ENCODE measurements around the gene SLC22A31.
"Not testable (repeated sequence)": the region's sequence is repeated elsewhere in the genome, so short reads cannot be mapped to it uniquely, and the experiment has no call there.

SLC22A31 gene

DNA sequence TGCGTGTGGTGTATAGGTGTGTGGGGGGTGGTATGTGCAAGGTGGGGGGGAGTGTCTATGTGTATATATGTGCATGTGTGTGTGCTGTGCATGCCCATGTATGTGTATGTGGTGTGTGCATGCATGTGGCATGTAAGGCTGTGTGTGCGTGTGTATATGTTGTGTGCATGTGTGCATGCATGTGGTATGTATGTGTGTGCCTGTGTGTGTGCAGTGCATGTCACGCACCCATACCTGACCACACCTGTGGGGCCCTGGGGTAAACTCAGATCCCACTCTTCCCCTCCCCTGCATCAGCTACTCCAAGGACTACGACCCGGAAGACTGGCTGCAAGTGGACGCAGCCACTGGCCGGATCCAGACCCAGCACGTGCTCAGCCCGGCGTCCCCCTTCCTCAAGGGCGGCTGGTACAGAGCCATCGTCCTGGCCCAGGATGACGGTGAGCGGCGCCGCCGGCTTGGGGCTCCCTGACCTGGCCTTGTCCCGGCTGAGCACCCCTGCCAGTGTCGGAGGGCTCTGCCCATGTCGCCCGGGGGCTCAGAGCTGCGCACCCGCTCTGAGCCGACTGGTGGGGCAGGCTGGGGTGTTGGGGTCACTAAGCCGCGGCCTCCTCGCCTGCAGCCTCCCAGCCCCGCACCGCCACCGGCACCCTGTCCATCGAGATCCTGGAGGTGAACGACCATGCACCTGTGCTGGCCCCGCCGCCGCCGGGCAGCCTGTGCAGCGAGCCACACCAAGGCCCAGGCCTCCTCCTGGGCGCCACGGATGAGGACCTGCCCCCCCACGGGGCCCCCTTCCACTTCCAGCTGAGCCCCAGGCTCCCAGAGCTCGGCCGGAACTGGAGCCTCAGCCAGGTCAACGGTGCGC, 9.1 kb downstream of the SLC22A31 start:
- Histone ChIP-seq H3K9ac (ENCODE audit: low read length) (no peak overlapping the region), H3K9me3 (ENCODE audit: control insufficient read depth, insufficient read depth, low read depth, low read length) (peaks cover 4% of the 10 kb centered on the region; the same call in 1 of the 2 replicates), H3K27me3 (ENCODE audit: control insufficient read depth, insufficient read depth, low read length) (peaks cover 51% of the 10 kb centered on the region), H3K4me3 (ENCODE audit: low read depth, low read length) (no peak overlapping the region), H3K36me3 (ENCODE audit: control insufficient read depth, insufficient read depth, low read length) (no peaks in the 10 kb centered on the region), H3K4me1 (ENCODE audit: control insufficient read depth, insufficient read depth, low read length) (no peaks in the 10 kb centered on the region), H3K27ac (ENCODE audit: low read depth, low read length) (no peak overlapping the region)

DNA sequence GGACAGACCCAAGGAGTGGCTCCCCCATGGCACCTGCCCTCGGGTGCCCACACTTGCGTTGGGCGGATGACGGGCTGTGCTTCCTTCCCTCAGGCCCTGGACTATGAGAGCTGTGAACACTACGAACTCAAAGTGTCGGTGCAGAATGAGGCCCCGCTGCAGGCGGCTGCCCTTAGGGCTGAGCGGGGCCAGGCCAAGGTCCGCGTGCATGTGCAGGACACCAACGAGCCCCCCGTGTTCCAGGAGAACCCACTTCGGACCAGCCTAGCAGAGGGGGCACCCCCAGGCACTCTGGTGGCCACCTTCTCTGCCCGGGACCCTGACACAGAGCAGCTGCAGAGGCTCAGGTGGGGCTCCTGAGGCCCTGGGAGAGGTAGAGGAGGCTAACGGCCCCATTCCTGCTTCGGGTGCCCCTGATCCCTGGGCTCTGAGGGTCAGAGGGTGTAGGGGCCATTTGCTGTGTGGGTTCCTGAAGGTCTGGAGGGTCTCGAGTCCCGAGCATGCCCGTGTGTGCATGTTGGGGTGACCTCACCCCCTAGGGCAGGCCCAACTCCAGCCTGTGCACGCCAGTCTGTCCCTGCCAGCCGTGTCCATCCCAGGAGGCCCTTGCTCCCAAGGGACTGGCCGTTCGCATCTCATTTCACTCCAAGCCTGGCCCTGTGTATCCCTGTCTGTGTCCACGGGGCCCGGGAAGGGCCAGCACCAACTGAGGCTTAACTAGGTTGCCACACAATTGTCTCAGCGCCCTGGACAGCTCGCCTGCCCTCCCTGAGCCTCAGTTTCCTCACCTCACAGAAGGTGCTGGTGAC, 10.0 kb downstream of the SLC22A31 start:
- no peak overlapping the region for H3K27ac ChIP-seq (ENCODE audit: low read depth, low read length)
- H3K4me3 ChIP-seq (ENCODE audit: low read depth, low read length), result no peak overlapping the region
- no peak overlapping the region for H3K9ac ChIP-seq (ENCODE audit: low read length)
- peaks cover 4% of the 10 kb centered on the region; the same call in 1 of the 2 replicates for H3K9me3 ChIP-seq (ENCODE audit: control insufficient read depth, insufficient read depth, low read depth, low read length)
- H3K36me3 ChIP-seq (ENCODE audit: control insufficient read depth, insufficient read depth, low read length), result no peaks in the 10 kb centered on the region
- H3K27me3 ChIP-seq (ENCODE audit: control insufficient read depth, insufficient read depth, low read length), result peaks cover 51% of the 10 kb centered on the region
- no peaks in the 10 kb centered on the region for H3K4me1 ChIP-seq (ENCODE audit: control insufficient read depth, insufficient read depth, low read length)

DNA sequence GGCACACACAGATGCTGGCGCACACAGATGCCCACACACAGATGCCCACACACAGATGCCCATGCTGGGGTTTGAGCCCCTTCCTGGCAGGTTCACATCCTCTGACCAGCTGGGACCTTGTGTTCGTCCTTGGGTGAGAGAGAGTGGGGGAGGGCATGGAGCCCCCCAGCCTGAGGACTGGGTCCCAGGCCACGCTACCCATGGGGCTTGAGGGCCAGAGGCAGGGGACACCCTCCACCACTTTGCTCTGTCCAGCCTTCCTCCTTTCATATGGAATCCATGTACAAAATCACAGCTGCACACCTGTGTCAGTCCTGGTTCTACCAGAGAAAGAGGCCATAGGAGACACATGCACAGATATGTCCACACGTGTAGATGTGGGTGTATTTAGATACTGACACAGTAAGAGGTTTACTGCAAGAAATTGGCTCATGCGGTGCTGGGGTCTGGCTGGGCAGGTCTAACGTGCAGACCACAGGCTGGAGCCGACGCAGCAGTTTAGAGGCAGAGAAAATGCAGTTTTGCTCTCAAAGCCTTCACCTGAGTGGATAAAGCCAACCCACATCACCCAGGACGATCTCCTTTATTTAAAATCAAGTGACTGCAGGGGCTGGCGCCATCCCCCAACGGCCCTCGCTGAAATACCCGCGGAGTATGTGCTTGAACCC, 10.8 kb downstream of the SLC22A31 start:
- H3K4me3 ChIP-seq (ENCODE audit: low read depth, low read length), result no peak overlapping the region
- H3K9me3 ChIP-seq (ENCODE audit: control insufficient read depth, insufficient read depth, low read depth, low read length), result peaks cover 4% of the 10 kb centered on the region; the same call in 1 of the 2 replicates
- no peak overlapping the region for H3K9ac ChIP-seq (ENCODE audit: low read length)
- H3K36me3 ChIP-seq (ENCODE audit: control insufficient read depth, insufficient read depth, low read length), result no peaks in the 10 kb centered on the region
- no peak overlapping the region for H3K27ac ChIP-seq (ENCODE audit: low read depth, low read length)
- peaks cover 57% of the 10 kb centered on the region for H3K27me3 ChIP-seq (ENCODE audit: control insufficient read depth, insufficient read depth, low read length)
- H3K4me1 ChIP-seq (ENCODE audit: control insufficient read depth, insufficient read depth, low read length), result no peaks in the 10 kb centered on the region

GRCh38 chr16:89188471-89189357, 11.6 kb downstream of the SLC22A31 start:
- peaks cover 56% of the 10 kb centered on the region for H3K27me3 ChIP-seq (ENCODE audit: control insufficient read depth, insufficient read depth, low read length)
- H3K36me3 ChIP-seq (ENCODE audit: control insufficient read depth, insufficient read depth, low read length); H3K9me3 ChIP-seq (ENCODE audit: control insufficient read depth, insufficient read depth, low read depth, low read length); H3K4me3 ChIP-seq (ENCODE audit: low read depth, low read length); H3K9ac ChIP-seq (ENCODE audit: low read length); H3K27ac ChIP-seq (ENCODE audit: low read depth, low read length); H3K4me1 ChIP-seq (ENCODE audit: control insufficient read depth, insufficient read depth, low read length): not testable (repeated sequence)

- Histone ChIP-seq H3K9me3 (ENCODE audit: control insufficient read depth, insufficient read depth, low read depth, low read length) (peaks cover 4% of the 10 kb centered on the region; the same call in 1 of the 2 replicates), H3K36me3 (ENCODE audit: control insufficient read depth, insufficient read depth, low read length) (no peaks in the 10 kb centered on the region), H3K9ac (ENCODE audit: low read length) (no peak overlapping the region), H3K27me3 (ENCODE audit: control insufficient read depth, insufficient read depth, low read length) (peaks cover 58% of the 10 kb centered on the region), H3K4me3 (ENCODE audit: low read depth, low read length) (no peak overlapping the region), H3K27ac (ENCODE audit: low read depth, low read length) (no peak overlapping the region), H3K4me1 (ENCODE audit: control insufficient read depth, insufficient read depth, low read length) (no peaks in the 10 kb centered on the region)
Measured at GRCh38 chr16:89187770-89188392, 12.5 kb downstream of the SLC22A31 start.

- no peak overlapping the region for H3K4me3 ChIP-seq (ENCODE audit: low read depth, low read length)
- no peaks in the 10 kb centered on the region for H3K4me1 ChIP-seq (ENCODE audit: control insufficient read depth, insufficient read depth, low read length)
- no peak overlapping the region for H3K27ac ChIP-seq (ENCODE audit: low read depth, low read length)
- H3K9me3 ChIP-seq (ENCODE audit: control insufficient read depth, insufficient read depth, low read depth, low read length), result peaks cover 4% of the 10 kb centered on the region; the same call in 1 of the 2 replicates
- H3K36me3 ChIP-seq (ENCODE audit: control insufficient read depth, insufficient read depth, low read length), result no peaks in the 10 kb centered on the region
- H3K27me3 ChIP-seq (ENCODE audit: control insufficient read depth, insufficient read depth, low read length), result peaks cover 56% of the 10 kb centered on the region
- H3K9ac ChIP-seq (ENCODE audit: low read length), result no peak overlapping the region
Measured at GRCh38 chr16:89187032-89187769, 13.1 kb downstream of the SLC22A31 start.

DNA sequence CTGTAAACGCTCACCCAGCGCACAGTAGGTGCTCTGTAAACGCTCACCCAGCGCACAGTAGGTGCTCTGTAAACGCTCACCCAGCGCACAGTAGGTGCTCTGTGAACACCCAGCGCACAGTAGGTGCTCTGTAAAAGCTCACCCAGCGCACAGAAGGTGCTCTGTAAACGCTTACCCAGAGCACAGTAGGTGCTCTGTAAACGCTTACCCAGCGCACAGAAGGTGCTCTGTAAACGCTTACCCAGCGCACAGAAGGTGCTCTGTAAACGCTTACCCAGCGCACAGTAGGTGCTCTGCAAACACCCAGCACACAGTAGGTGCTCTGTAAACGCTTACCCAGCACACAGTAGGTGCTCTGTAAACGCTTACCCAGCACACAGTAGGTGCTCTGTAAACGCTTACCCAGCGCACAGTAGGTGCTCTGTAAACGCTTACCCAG, 13.7 kb downstream of the SLC22A31 start:
- not testable (repeated sequence) for H3K36me3 ChIP-seq (ENCODE audit: control insufficient read depth, insufficient read depth, low read length); H3K4me1 ChIP-seq (ENCODE audit: control insufficient read depth, insufficient read depth, low read length); H3K4me3 ChIP-seq (ENCODE audit: low read depth, low read length); H3K9ac ChIP-seq (ENCODE audit: low read length); H3K27ac ChIP-seq (ENCODE audit: low read depth, low read length); H3K9me3 ChIP-seq (ENCODE audit: control insufficient read depth, insufficient read depth, low read depth, low read length)
- peaks cover 52% of the 10 kb centered on the region for H3K27me3 ChIP-seq (ENCODE audit: control insufficient read depth, insufficient read depth, low read length)

DNA sequence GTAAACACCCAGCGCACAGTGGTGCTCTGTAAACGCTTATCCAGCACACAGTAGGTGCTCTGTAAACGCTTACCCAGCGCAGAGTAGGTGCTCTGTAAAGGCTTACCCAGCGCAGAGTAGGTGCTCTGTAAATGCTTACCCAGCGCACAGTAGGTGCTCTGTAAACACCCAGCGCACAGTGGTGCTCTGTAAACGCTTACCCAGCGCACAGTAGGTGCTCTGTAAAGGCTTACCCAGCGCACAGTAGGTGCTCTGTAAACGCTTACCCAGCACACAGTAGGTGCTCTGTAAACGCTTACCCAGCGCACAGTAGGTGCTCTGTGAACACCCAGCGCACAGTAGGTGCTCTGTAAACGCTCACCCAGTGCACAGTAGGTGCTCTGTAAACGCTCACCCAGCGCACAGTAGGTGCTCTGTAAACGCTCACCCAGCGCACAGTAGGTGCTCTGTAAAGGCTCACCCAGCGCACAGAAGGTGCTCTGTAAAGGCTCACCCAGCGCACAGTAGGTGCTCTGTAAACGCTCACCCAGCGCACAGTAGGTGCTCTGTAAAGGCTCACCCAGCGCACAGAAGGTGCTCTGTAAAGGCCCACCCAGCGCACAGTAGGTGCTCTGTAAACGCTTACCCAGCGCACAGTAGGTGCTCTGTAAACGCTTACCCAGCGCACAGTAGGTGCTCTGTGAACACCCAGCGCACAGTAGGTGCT, 14.3 kb downstream of the SLC22A31 start:
- not testable (repeated sequence) for H3K9me3 ChIP-seq (ENCODE audit: control insufficient read depth, insufficient read depth, low read depth, low read length); H3K4me1 ChIP-seq (ENCODE audit: control insufficient read depth, insufficient read depth, low read length); H3K4me3 ChIP-seq (ENCODE audit: low read depth, low read length); H3K9ac ChIP-seq (ENCODE audit: low read length); H3K27ac ChIP-seq (ENCODE audit: low read depth, low read length); H3K36me3 ChIP-seq (ENCODE audit: control insufficient read depth, insufficient read depth, low read length)
- peaks cover 46% of the 10 kb centered on the region; the same call in 1 of the 2 replicates for H3K27me3 ChIP-seq (ENCODE audit: control insufficient read depth, insufficient read depth, low read length)

Measured in HUES6 (cell line).